K562 (cell line): ENCODE results near the gene CSPG5. TPM values are rescaled to one million over a fixed set of nuclear protein-coding genes. Genes with fewer than 3 reads are reported as not detected.

Source experiments
- ARID4B ChIP-seq: sonication (generic); formaldehyde crosslinking; IDR thresholded peaks from 2 replicates; pipeline ENCODE4 v1.8.0; 2022; ENCODE audit warnings: mild to moderate bottlenecking, missing genetic modification reagents
- BCOR ChIP-seq: fragments of 450-650 bp; IDR thresholded peaks from 2 replicates; pipeline ENCODE4 v1.6.1; 2016
- GABPB1 ChIP-seq: sonication (generic); formaldehyde crosslinking; IDR thresholded peaks from 2 replicates; pipeline ENCODE4 v1.8.0; 2022; ENCODE audit warnings: mild to moderate bottlenecking, missing genetic modification reagents
- GTF2A2 ChIP-seq: IDR thresholded peaks from 2 replicates; pipeline ENCODE4 v1.6.1; 2016; ENCODE audit warnings: mild to moderate bottlenecking, missing genetic modification characterization, missing compliant biosample characterization
- LCOR ChIP-seq: sonication (generic); formaldehyde crosslinking; IDR thresholded peaks from 2 replicates; pipeline ENCODE4 v1.8.0; 2022; ENCODE audit warnings: mild to moderate bottlenecking, missing genetic modification reagents
- PRDM10 ChIP-seq: fragments of 450-650 bp; IDR thresholded peaks from 2 replicates; pipeline ENCODE4 v1.6.1; 2018; ENCODE audit not compliant: partially characterized antibody
- RCOR1 ChIP-seq, 2 experiments: IDR thresholded peaks; 2 replicates each; pipeline ENCODE4 v1.6.1; 2012; ENCODE audit warnings: low read depth in 2 of 2, low read length in 2 of 2, borderline replicate concordance in 1 of 2, improper control_type of control experiment in 1 of 2
- TAF7 ChIP-seq: fragments of 450-650 bp; IDR thresholded peaks from 2 replicates; pipeline ENCODE4 v1.6.1; 2016; ENCODE audit warnings: missing genetic modification characterization, missing compliant biosample characterization
- TBP ChIP-seq: optimal IDR thresholded peaks from 2 replicates; pipeline ENCODE3; 2011; ENCODE audit warnings: low read depth, low read length, improper control_type of control experiment
- TCF3 ChIP-seq: sonication (generic); formaldehyde crosslinking; IDR thresholded peaks from 2 replicates; pipeline ENCODE4 v1.4.0; 2020; ENCODE audit warnings: mild to moderate bottlenecking, missing genetic modification reagents
- TRIM25 ChIP-seq: fragments of 450-650 bp; IDR thresholded peaks from 2 replicates; pipeline ENCODE4 v1.7.0; 2016; ENCODE audit warnings: borderline replicate concordance
- ZBTB5 ChIP-seq: fragments of 450-650 bp; IDR thresholded peaks from 2 replicates; pipeline ENCODE4 v1.6.1; 2017; ENCODE audit warnings: antibody characterized with exemption
- ZEB2 ChIP-seq: fragments of 450-650 bp; IDR thresholded peaks from 2 replicates; pipeline ENCODE4 v1.6.1; 2016
- ZKSCAN3 ChIP-seq: fragments of 250-450 bp; sonication (Bioruptor Pico); IDR thresholded peaks from 2 replicates; pipeline ENCODE4 v1.4.0; 2020
- ZNF384 ChIP-seq: IDR thresholded peaks from 2 replicates; pipeline ENCODE4 v1.6.1; 2012; ENCODE audit warnings: low read depth, low read length, improper control_type of control experiment
- ZNF77 ChIP-seq: fragments of 250-450 bp; sonication (Bioruptor Pico); IDR thresholded peaks from 2 replicates; pipeline ENCODE4 v1.5.0; 2020
- polyA plus RNA-seq, 8 experiments: library from polyadenylated mRNA; depleted of rRNA in 4 of 8; stranded (reverse) in 5 of 8; unstranded in 3 of 8; fragments of >200 nt; fragmentation: Nextera tagmentation in 2 of 8; fragmentation: Illumina TruSeq in 1 of 8; extraction: Ambion mirVana in 2 of 8; extraction: Trizol in 1 of 8; gene quantifications; 2 replicates each; pipeline versions ENCODE4 v1.2.1 to v1.2.3, GENCODE V29; 2011 to 2014; ENCODE audit warnings: inconsistent platforms in 1 of 8, missing spikeins in 1 of 8
- total RNA-seq, 7 experiments: library from RNA; depleted of rRNA in 6 of 7; stranded (reverse); fragments of >200 nt in 6 of 7; fragmentation: Illumina TruSeq in 2 of 7; extraction: Trizol in 2 of 7; gene quantifications; 2 replicates each; pipeline versions ENCODE4 v1.2.1 to v1.2.3, GENCODE V29; 2011 to 2021; ENCODE audit warnings: low replicate concordance in 1 of 7

The CSPG5 gene
- total and polyA plus RNA-seq, 9 of the 15 experiments (the other 6 are each of a cell fraction or from before 2014, with no cell fraction given) = 0.06 to 3.3 (median 2.4) TPM

- peak; percentile 7 for TF ChIP-seq PRDM10
- peak; percentile 45 for TF ChIP-seq TAF7 (tag)
- peak; percentile 61; the same call in 1 of the 2 replicates for TF ChIP-seq BCOR
- TF ChIP-seq TBP = peak; percentile 11
- TF ChIP-seq ZNF77 (CRISPR knock-in tag) = no peak
- TF ChIP-seq GTF2A2 (tag) = no peak
- no peak for TF ChIP-seq TCF3 (CRISPR knock-in tag)
- 0 out of 2 replicates have a peak, but pooled peaks have one; percentile 51 for TF ChIP-seq ZBTB5
- no peak for TF ChIP-seq ZKSCAN3 (CRISPR knock-in tag)
- no peak for TF ChIP-seq GABPB1 (CRISPR knock-in tag)
- TF ChIP-seq ZNF384 = peak; percentile 83
- peak; percentile 15; the same call in 1 of the 2 replicates for TF ChIP-seq ZEB2
- no peak; the same call in 1 of the 2 replicates for TF ChIP-seq LCOR (CRISPR knock-in tag)
- TF ChIP-seq ARID4B = 0 out of 2 replicates have a peak, but pooled peaks have one; percentile 55
- no peak for TF ChIP-seq RCOR1 (IDR thresholded peaks at IDR 0.05; ENCODE audit: borderline replicate concordance in 1 of 2, low read depth in 2 of 2, low read length in 2 of 2)
- TF ChIP-seq TRIM25 = peak; percentile 78; the same call in 1 of the 2 replicates
Measured at GRCh38 chr3:47512416-47513124, 66.1 kb downstream of the CSPG5 start (continued).
